HuH-7 (cell line): ENCODE data around the gene SRP68.

ENCODE experiments used
- DNase-seq: peaks from one replicate; pipeline ENCODE4 v3.0.0; 2011; ENCODE audit warnings: low spot score

SRP68 gene

GRCh38 chr17:75998327-75998795 lies 74.0 kb downstream of the SRP68 start:
- peak; percentile 71 for DNase-seq

GRCh38 chr17:75996665-75997590 lies 75.4 kb downstream of the SRP68 start:
- DNase-seq = no peak

GRCh38 chr17:75995385-75995925 lies 76.9 kb downstream of the SRP68 start:
- DNase-seq = no peak

- no peak for DNase-seq
These were observed 77.4 kb downstream of the SRP68 start for GRCh38 chr17:75994802-75995370.

- DNase-seq = no peak
These were observed 80.9 kb downstream of the SRP68 start for GRCh38 chr17:75991396-75991795.
